Measurements from ENCODE around the gene GPBP1L1.

The GPBP1L1 gene

GRCh38 chr1:45713711-45714110, 27.4 kb upstream of the GPBP1L1 start (continued):
- no peak for TF ChIP-seq ZSCAN5A (tag by site-specific recombination; IDR thresholded peaks at IDR 0.05)
- no peak for TF ChIP-seq ZNF701 (tag by site-specific recombination; IDR thresholded peaks at IDR 0.05)
- no peak for TF ChIP-seq ZBTB44 (tag by site-specific recombination; IDR thresholded peaks at IDR 0.05)
- no peak for TF ChIP-seq ZNF37A (tag by site-specific recombination; IDR thresholded peaks at IDR 0.05)
- no peak for TF ChIP-seq ZNF18 (tag by site-specific recombination; IDR thresholded peaks at IDR 0.05)
- no peak for TF ChIP-seq ZNF112 (tag by site-specific recombination; IDR thresholded peaks at IDR 0.05)
- no peak for TF ChIP-seq BCL11B (tag by site-specific recombination; IDR thresholded peaks at IDR 0.05; ENCODE audit: low read depth)
- TF ChIP-seq ZBTB17 (tag by site-specific recombination; IDR thresholded peaks at IDR 0.05): no peak
- no peak for TF ChIP-seq ZBTB26 (tag by site-specific recombination; optimal IDR thresholded peaks at IDR 0.05)
- TF ChIP-seq BCL11A (tag by site-specific recombination; IDR thresholded peaks at IDR 0.05; ENCODE audit: low read depth): no peak
- no peak for TF ChIP-seq SP3 (tag by site-specific recombination; IDR thresholded peaks at IDR 0.05)

- no peak for TF ChIP-seq WT1 (tag by site-specific recombination; IDR thresholded peaks at IDR 0.05)
- no peak for TF ChIP-seq YY2 (tag by site-specific recombination; IDR thresholded peaks at IDR 0.05)
- no peak for TF ChIP-seq ZNF521 (tag by site-specific recombination; IDR thresholded peaks at IDR 0.05)
- TF ChIP-seq ZNF324 (tag by site-specific recombination; IDR thresholded peaks at IDR 0.05): no peak
- no peak for TF ChIP-seq ZNF501 (tag by site-specific recombination; IDR thresholded peaks at IDR 0.05)
- no peak for TF ChIP-seq ZNF514 (tag by site-specific recombination; IDR thresholded peaks at IDR 0.05)
- TF ChIP-seq KLF1 (tag by site-specific recombination; IDR thresholded peaks at IDR 0.05): no peak
- no peak for TF ChIP-seq HIC1 (tag by site-specific recombination; IDR thresholded peaks at IDR 0.05)
- TF ChIP-seq ZNF660 (tag by site-specific recombination; IDR thresholded peaks at IDR 0.05): no peak
- TF ChIP-seq ZNF362 (tag by site-specific recombination; IDR thresholded peaks at IDR 0.05): no peak
- TF ChIP-seq PATZ1 (tag by site-specific recombination; IDR thresholded peaks at IDR 0.05): no peak
- no peak for TF ChIP-seq ZNF366 (tag by site-specific recombination; conservative IDR thresholded peaks at IDR 0.05)
- no peak for TF ChIP-seq ZNF266 (tag by site-specific recombination; IDR thresholded peaks at IDR 0.05; ENCODE audit: low read depth)
- no peak for TF ChIP-seq PRDM1 (tag by site-specific recombination; IDR thresholded peaks at IDR 0.05)
- no peak overlapping the region for H3K27ac ChIP-seq (ENCODE audit: extremely low read depth, low read depth, low read length)
- ChIA-PET CTCF (no interaction called here), POLR2A (interaction anchor here (0.7 kb wide), 1 partner anchor 16 kb away, joined by 3 read pairs; no protein-coding TSS in a partner anchor)
- H3K4me3 ChIP-seq (ENCODE audit: low read depth, low read length): no peak overlapping the region
- peaks cover 2% of the 10 kb centered on the region; the same call in 1 of the 2 replicates for H3K4me1 ChIP-seq (ENCODE audit: control insufficient read depth, insufficient read depth, low read length)
- H3K9me3 ChIP-seq (ENCODE audit: control insufficient read depth, insufficient read depth, low read depth, low read length): no peaks in the 10 kb centered on the region
- H3K36me3 ChIP-seq (ENCODE audit: control insufficient read depth in 2 of 2, insufficient read depth in 1 of 2, low read length in 2 of 2): peaks cover 0 to 22% of the 10 kb centered on the region in 2 experiments; a peak in 2 of 3 replicates
Measured at GRCh38 chr1:45704637-45705036, 18.3 kb upstream of the GPBP1L1 start.

Data from HEK293 (cell line).